ENCODE results near the gene DOCK4. TPM values are rescaled to one million over a fixed set of nuclear protein-coding genes. Genes with fewer than 3 reads are reported as not detected.

The DOCK4 gene
- total and polyA plus RNA-seq, 9 donors: 8.2 to 14.0 (median 10.0) TPM

GRCh38 chr7:111727905-111728634, 478.1 kb downstream of the DOCK4 start:
- no peaks in the 10 kb centered on the region for H3K9me3 ChIP-seq (replicated peaks; ENCODE audit: control insufficient read depth, low read depth, low read length)
- WGBS (ENCODE audit: insufficient coverage): 53% methylated on average over 35 of the region's 41 CpGs
- DNase-seq: no peak
- H3K36me3 ChIP-seq (ENCODE audit: control insufficient read depth, insufficient read depth, low read length): peaks cover 8% of the 10 kb centered on the region
- H3K27me3 ChIP-seq (ENCODE audit: control insufficient read depth, insufficient read depth, low read length): no peaks in the 10 kb centered on the region
- no peak overlapping the region for H3K27ac ChIP-seq (ENCODE audit: low read length)
- no peaks in the 10 kb centered on the region for H3K4me1 ChIP-seq (ENCODE audit: control insufficient read depth, insufficient read depth, low read length)
- no peak overlapping the region for H3K4me3 ChIP-seq (ENCODE audit: low read length)

- Histone ChIP-seq H3K4me1 (ENCODE audit: control insufficient read depth, insufficient read depth, low read length) (no peaks in the 10 kb centered on the region), H3K9me3 (replicated peaks; ENCODE audit: control insufficient read depth, low read depth, low read length) (peaks cover 2% of the 10 kb centered on the region), H3K27me3 (ENCODE audit: control insufficient read depth, insufficient read depth, low read length) (no peaks in the 10 kb centered on the region), H3K4me3 (ENCODE audit: low read length) (no peak overlapping the region), H3K36me3 (ENCODE audit: control insufficient read depth, insufficient read depth, low read length) (no peaks in the 10 kb centered on the region), H3K27ac (ENCODE audit: low read length) (no peak overlapping the region)
- DNase-seq: no peak
- WGBS (ENCODE audit: insufficient coverage): no CpG with 5 or more reads among the region's 3 CpGs
Observed at GRCh38 chr7:111718886-111719285, 487.3 kb downstream of the DOCK4 start.

- Histone ChIP-seq H3K9me3 (replicated peaks; ENCODE audit: control insufficient read depth, low read depth, low read length) (no peaks in the 10 kb centered on the region), H3K27me3 (ENCODE audit: control insufficient read depth, insufficient read depth, low read length) (no peaks in the 10 kb centered on the region), H3K4me1 (ENCODE audit: control insufficient read depth, insufficient read depth, low read length) (no peaks in the 10 kb centered on the region), H3K36me3 (ENCODE audit: control insufficient read depth, insufficient read depth, low read length) (no peaks in the 10 kb centered on the region), H3K4me3 (ENCODE audit: low read length) (no peak overlapping the region), H3K27ac (ENCODE audit: low read length) (no peak overlapping the region)
- DNase-seq: no peak
- no CpG with 5 or more reads among the region's 4 CpGs for WGBS (ENCODE audit: insufficient coverage)
Observed at GRCh38 chr7:111711426-111712065, 494.7 kb downstream of the DOCK4 start.

- Histone ChIP-seq H3K9me3 (replicated peaks; ENCODE audit: control insufficient read depth, low read depth, low read length) (no peaks in the 10 kb centered on the region), H3K4me3 (ENCODE audit: low read length) (no peak overlapping the region)
- WGBS (ENCODE audit: insufficient coverage): 100% methylated on average over 1 of the region's 1 CpG
Observed at GRCh38 chr7:111710839-111711380, 495.3 kb downstream of the DOCK4 start.

GRCh38 chr7:111708072-111708471, 498.1 kb downstream of the DOCK4 start:
- H3K27ac ChIP-seq (ENCODE audit: low read length): no peak overlapping the region

More at GRCh38 chr7:111710839-111711380, 495.3 kb downstream of the DOCK4 start:
- H3K36me3 ChIP-seq (ENCODE audit: control insufficient read depth, insufficient read depth, low read length): no peaks in the 10 kb centered on the region
- H3K4me1 ChIP-seq (ENCODE audit: control insufficient read depth, insufficient read depth, low read length): no peaks in the 10 kb centered on the region
- no peak for DNase-seq
- H3K27ac ChIP-seq (ENCODE audit: low read length): no peak overlapping the region
- H3K27me3 ChIP-seq (ENCODE audit: control insufficient read depth, insufficient read depth, low read length): no peaks in the 10 kb centered on the region

GRCh38 chr7:111705807-111706206, 500.4 kb downstream of the DOCK4 start:
- Histone ChIP-seq H3K4me3 (ENCODE audit: low read length) (no peak overlapping the region), H3K36me3 (ENCODE audit: control insufficient read depth, insufficient read depth, low read length) (no peaks in the 10 kb centered on the region), H3K27me3 (ENCODE audit: control insufficient read depth, insufficient read depth, low read length) (no peaks in the 10 kb centered on the region), H3K9me3 (replicated peaks; ENCODE audit: control insufficient read depth, low read depth, low read length) (no peaks in the 10 kb centered on the region), H3K27ac (ENCODE audit: low read length) (no peak overlapping the region), H3K4me1 (ENCODE audit: control insufficient read depth, insufficient read depth, low read length) (no peaks in the 10 kb centered on the region)
- no peak for DNase-seq
- WGBS (ENCODE audit: insufficient coverage): 95% methylated on average over 3 of the region's 5 CpGs

More at GRCh38 chr7:111708072-111708471, 498.1 kb downstream of the DOCK4 start:
- H3K27me3 ChIP-seq (ENCODE audit: control insufficient read depth, insufficient read depth, low read length): no peaks in the 10 kb centered on the region
- no peak for DNase-seq
- 77% methylated on average over 3 of the region's 4 CpGs for WGBS (ENCODE audit: insufficient coverage)
- no peak overlapping the region for H3K4me3 ChIP-seq (ENCODE audit: low read length)
- no peaks in the 10 kb centered on the region for H3K4me1 ChIP-seq (ENCODE audit: control insufficient read depth, insufficient read depth, low read length)
- H3K36me3 ChIP-seq (ENCODE audit: control insufficient read depth, insufficient read depth, low read length): no peaks in the 10 kb centered on the region
- no peaks in the 10 kb centered on the region for H3K9me3 ChIP-seq (replicated peaks; ENCODE audit: control insufficient read depth, low read depth, low read length)

GRCh38 chr7:111697771-111698170, 508.4 kb downstream of the DOCK4 start:
- H3K4me1 ChIP-seq (ENCODE audit: control insufficient read depth, insufficient read depth, low read length): no peaks in the 10 kb centered on the region
- H3K9me3 ChIP-seq (replicated peaks; ENCODE audit: control insufficient read depth, low read depth, low read length): no peaks in the 10 kb centered on the region
- no peak for DNase-seq
- no CpG with 5 or more reads among the region's 1 CpG for WGBS (ENCODE audit: insufficient coverage)
- H3K27me3 ChIP-seq (ENCODE audit: control insufficient read depth, insufficient read depth, low read length): no peaks in the 10 kb centered on the region
- no peak overlapping the region for H3K27ac ChIP-seq (ENCODE audit: low read length)
- no peaks in the 10 kb centered on the region for H3K36me3 ChIP-seq (ENCODE audit: control insufficient read depth, insufficient read depth, low read length)
- H3K4me3 ChIP-seq (ENCODE audit: low read length): no peak overlapping the region

GRCh38 chr7:111694376-111694775, 511.8 kb downstream of the DOCK4 start:
- no peak for DNase-seq
- no peaks in the 10 kb centered on the region for H3K4me1 ChIP-seq (ENCODE audit: control insufficient read depth, insufficient read depth, low read length)
- H3K27me3 ChIP-seq (ENCODE audit: control insufficient read depth, insufficient read depth, low read length): no peaks in the 10 kb centered on the region
- no peak overlapping the region for H3K4me3 ChIP-seq (ENCODE audit: low read length)
- WGBS (ENCODE audit: insufficient coverage): no CpG with 5 or more reads among the region's 2 CpGs
- H3K9me3 ChIP-seq (replicated peaks; ENCODE audit: control insufficient read depth, low read depth, low read length): no peaks in the 10 kb centered on the region
- H3K27ac ChIP-seq (ENCODE audit: low read length): no peak overlapping the region
- H3K36me3 ChIP-seq (ENCODE audit: control insufficient read depth, insufficient read depth, low read length): no peaks in the 10 kb centered on the region

GRCh38 chr7:111690364-111691111, 515.7 kb downstream of the DOCK4 start:
- Histone ChIP-seq H3K27ac (ENCODE audit: low read length) (no peak overlapping the region), H3K36me3 (ENCODE audit: control insufficient read depth, insufficient read depth, low read length) (no peaks in the 10 kb centered on the region), H3K4me1 (ENCODE audit: control insufficient read depth, insufficient read depth, low read length) (no peaks in the 10 kb centered on the region), H3K9me3 (replicated peaks; ENCODE audit: control insufficient read depth, low read depth, low read length) (no peaks in the 10 kb centered on the region), H3K4me3 (ENCODE audit: low read length) (no peak overlapping the region), H3K27me3 (ENCODE audit: control insufficient read depth, insufficient read depth, low read length) (no peaks in the 10 kb centered on the region)
- WGBS (ENCODE audit: insufficient coverage): 13% methylated on average over 1 of the region's 7 CpGs
- no peak for DNase-seq

- Histone ChIP-seq H3K4me1 (ENCODE audit: control insufficient read depth, insufficient read depth, low read length) (no peaks in the 10 kb centered on the region), H3K27me3 (ENCODE audit: control insufficient read depth, insufficient read depth, low read length) (no peaks in the 10 kb centered on the region), H3K9me3 (replicated peaks; ENCODE audit: control insufficient read depth, low read depth, low read length) (no peaks in the 10 kb centered on the region), H3K27ac (ENCODE audit: low read length) (no peak overlapping the region), H3K36me3 (ENCODE audit: control insufficient read depth, insufficient read depth, low read length) (no peaks in the 10 kb centered on the region), H3K4me3 (ENCODE audit: low read length) (no peak overlapping the region)
- no peak for DNase-seq
Observed at GRCh38 chr7:111685349-111685748, 520.9 kb downstream of the DOCK4 start.
